GM19455 (cell line): ENCODE results near the gene MT1F.
"Not testable (repeated sequence)": the region's sequence is repeated elsewhere in the genome, so short reads cannot be mapped to it uniquely, and the experiment has no call there.

Experiments
- ATAC-seq: cut with Tn5 transposase; IDR thresholded peaks from one replicate; pipeline ENCODE4 v1.9.1; 2021; ENCODE audit not compliant: unreplicated experiment

The MT1F gene

DNA sequence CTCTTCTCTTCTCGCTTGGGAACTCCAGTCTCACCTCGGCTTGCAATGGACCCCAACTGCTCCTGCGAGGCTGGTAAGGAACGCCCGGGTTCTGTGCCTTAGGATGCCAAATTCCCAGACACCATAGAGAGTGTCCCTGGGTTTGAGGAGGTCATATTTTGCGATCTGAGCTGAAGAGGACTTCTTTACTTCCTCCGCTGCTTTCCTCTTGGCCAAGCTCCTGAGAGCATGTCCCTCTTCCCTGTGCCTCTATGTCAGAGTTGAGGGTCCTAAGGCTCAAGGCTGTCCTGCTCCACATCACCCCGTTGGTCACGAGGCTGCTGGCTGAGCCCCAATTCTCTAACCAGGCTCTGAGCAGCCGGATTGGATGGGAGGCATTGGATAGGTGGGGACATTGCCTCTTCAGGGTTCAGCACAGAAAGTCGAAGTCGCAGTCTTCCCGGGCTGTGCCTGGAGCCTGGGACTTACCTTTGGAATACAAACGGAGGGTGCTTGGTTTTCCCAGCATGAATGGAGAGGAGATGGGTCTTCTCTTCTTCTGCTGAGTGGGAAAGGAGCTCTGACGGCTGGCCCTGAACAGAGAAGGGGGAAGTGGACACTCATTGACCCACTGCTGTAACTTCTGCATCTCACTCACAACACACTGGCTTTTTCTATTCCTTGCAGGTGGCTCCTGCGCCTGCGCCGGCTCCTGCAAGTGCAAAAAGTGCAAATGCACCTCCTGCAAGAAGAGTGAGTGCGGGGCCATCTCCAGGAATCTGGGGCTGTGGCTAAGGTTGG is 12.3 kb downstream of the MT1F start:
- ATAC-seq: no peak

DNA sequence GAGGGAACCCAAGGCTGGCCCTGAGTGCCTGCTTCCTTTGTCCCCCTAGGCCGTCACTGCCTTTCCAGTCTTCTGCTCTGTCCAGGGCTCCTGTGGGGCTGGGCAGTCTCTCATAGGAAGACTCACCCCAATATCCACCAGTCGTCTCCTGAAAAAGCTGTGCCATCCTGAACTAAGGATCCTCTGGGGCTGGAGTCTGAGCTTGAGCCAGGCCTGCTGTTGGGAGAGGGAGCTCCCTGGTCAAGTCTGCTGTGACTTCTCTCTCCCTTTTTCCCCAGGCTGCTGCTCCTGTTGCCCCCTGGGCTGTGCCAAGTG is 12.8 kb downstream of the MT1F start:
- ATAC-seq: no peak

DNA sequence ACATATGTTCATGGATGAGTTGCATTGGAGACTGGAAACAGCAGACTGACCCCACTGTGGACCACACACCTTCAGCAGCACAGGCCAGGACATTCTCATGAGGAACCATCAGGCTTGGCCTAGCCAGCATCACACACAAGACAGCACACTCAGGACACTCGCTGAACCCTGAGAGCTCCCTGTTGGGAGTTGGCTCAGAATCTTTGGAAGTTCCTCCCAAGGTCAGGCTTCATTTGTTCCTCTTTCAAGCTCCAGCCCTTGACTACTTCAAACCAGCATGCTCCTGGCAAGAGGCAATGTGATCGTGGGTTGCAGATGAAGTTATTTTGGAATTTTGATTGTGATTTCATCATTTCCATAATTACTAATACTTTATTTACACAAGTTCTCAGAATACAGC is 13.9 kb downstream of the MT1F start:
- ATAC-seq: not testable (repeated sequence)

GRCh38 chr16:56672171-56672570 is 14.4 kb downstream of the MT1F start:
- not testable (repeated sequence) for ATAC-seq

- no peak for ATAC-seq
These were observed 15.2 kb downstream of the MT1F start for GRCh38 chr16:56672761-56673536.

DNA sequence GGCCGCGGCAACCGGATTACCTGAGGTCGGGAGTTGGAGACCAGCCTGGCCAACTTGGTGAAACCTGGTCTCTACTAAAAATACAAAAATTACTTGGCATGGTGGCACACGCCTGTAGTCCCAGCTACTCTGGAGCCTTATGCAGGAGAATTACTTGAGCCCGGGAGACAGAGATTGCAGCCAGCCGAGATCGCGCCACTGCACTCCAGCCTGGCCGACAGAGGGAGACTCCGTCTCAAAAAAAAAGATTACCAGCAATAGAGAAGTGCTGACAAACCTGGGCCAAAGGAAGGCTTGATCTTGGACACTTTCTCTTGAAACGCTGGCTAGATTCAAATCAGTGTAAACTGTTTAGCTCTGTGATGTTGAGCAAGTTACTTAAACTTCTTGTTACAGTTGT is 16.2 kb downstream of the MT1F start:
- ATAC-seq: no peak

DNA sequence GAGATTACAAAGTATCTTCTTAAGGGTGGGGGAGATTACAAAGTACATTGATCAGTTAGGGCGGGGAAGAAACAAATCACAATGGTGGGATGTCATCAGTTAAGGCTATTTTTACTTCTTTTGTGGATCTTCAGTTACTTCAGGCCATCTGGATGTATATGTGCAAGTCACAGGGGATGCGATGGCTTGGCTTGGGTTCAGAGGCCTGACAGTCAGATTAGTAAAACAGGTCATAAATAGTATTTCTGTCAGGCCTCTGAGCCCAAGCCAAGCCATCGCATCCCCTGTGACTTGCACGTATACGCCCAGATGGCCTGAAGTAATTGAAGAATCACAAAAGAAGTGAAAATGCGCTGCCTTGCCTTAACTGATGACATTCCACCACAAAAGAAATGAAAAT is 16.8 kb downstream of the MT1F start:
- not testable (repeated sequence) for ATAC-seq

- no peak for ATAC-seq
These were observed 18.0 kb downstream of the MT1F start for GRCh38 chr16:56675685-56676210.

DNA sequence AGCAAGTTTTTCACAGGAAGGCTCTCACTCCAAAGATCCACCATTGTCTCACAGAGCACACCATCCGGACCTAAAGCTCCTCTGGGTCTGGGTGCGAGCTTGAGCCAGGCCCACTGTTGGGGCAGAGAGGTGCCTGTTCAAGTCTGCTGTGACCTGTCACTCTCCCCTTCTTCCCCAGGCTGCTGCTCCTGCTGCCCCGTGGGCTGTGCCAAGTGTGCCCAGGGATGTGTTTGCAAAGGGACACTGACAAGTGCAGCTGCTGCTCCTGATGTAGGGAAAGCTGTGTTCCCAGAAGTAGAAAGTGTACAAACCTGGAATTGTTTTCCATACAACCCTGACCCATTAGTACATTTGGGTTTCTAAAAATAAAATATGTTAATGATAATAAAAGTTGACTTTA is 19.7 kb downstream of the MT1F start:
- ATAC-seq: no peak

DNA sequence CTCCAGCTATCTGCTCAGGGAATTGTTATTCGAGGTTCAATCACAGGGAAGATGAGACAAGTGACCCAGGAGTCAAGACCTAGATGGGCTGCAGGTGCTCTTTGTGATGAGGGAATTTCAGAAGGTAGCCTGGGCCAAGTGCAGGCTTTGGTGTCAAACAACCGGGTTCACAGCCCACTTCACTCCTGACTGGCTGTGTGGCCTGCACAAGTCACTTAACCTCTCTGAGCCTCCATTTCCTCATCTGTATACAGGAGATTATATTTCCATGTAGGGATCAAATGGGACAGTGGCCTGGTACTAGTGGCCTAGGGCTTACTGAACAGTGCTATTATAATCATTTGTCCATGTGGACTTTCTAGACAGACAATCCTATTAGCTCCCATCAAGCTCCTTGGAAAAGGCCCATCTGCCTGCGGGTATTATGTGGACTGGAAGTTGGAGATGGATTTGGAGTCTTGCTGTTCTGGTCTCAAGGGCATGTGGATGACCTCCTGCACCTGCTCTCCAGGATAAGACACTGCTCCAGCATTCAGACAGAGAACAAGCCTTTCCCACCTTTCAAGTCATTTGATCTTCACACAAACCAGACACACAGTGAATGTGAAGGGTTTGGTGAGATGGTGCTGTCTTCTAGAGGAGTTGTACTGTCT is 21.4 kb downstream of the MT1F start:
- no peak for ATAC-seq

DNA sequence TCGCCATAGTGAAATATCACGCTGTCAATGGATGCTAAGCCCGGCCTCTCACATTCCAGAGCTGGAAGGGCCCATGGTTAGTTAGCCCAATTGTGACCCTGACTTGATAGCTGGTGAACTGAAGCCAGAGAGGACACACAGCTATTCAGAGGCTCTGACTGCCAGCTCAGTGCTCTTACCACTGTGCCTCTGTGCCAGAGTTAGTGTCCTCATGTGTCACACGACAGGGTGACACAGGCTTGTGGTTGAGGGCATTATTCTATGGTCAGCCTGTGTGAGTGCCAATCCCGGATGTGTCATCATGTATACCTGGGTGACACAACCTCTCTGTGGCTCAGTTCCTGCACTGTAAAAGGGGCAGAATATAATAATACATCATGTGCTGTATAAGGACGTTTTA is 22.1 kb downstream of the MT1F start:
- no peak for ATAC-seq

GRCh38 chr16:56681939-56682702 is 24.4 kb downstream of the MT1F start, which contains the start of gene MT1X:
MT1X (plus strand) TSS chr16:56682470; CDS start chr16:56682541, 71 bp downstream.
- ATAC-seq: peak; percentile 98

DNA sequence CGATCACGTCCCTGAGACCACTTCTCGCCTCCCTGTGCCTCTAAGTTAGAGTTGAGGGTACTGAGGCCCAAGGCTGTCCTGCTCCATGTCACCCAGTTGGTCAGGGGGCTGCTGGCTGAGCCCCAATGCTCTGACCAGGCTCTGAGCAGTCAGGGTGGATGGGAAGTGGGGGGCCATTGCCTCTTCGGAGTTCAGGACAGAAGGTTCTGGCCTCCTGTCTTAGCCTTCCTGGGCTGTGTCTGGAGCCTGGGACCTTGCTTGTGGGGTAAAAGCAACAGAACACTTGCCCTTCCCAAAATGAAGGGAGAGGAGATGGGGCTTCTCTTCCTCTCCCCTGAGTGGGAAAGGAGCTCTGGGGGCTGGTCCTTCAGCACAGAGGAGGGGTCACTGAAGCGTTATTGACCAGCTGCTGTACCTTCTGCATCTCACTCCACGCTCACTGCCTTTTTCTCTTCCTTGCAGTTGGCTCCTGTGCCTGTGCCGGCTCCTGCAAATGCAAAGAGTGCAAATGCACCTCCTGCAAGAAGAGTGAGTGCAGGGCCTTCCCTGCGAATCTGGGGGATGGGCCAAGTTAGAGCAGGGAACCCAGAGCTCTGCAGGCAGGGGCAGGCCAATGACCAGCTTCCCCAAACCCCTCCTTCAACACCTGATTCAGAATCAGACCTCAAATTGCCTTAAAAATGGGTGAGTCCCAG is 25.1 kb downstream of the MT1F start:
- no peak for ATAC-seq

DNA sequence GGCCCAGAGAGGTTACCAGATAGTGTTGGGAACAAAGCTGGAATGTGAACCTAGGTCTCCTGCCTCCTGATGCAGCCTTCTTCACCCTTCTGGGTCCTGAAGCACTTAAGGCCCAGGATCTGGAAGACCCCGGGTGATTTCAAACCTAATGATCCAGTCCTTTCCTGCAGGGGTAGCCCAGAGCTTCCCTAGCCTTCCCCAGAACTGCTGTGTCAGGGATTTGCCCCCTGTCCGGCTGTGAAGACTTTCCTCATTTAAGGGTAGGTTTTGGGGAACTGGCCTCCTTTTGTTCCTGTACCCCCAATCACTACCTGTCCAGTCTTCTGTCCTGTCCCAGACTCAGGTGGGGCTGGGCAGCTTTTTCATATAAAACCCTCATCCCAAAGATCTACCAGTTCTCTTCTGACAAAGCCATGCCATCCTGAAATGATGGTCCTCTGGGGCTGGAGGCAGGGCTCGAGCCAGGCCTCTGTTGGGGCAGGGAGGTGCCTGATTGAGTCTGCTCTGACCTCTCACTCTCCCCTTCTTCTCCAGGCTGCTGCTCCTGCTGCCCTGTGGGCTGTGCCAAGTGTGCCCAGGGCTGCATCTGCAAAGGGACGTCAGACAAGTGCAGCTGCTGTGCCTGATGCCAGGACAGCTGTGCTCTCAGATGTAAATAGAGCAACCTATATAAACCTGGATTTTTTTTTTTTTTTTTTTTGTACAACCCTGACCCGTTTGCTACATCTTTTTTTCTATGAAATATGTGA is 25.8 kb downstream of the MT1F start:
- no peak for ATAC-seq

DNA sequence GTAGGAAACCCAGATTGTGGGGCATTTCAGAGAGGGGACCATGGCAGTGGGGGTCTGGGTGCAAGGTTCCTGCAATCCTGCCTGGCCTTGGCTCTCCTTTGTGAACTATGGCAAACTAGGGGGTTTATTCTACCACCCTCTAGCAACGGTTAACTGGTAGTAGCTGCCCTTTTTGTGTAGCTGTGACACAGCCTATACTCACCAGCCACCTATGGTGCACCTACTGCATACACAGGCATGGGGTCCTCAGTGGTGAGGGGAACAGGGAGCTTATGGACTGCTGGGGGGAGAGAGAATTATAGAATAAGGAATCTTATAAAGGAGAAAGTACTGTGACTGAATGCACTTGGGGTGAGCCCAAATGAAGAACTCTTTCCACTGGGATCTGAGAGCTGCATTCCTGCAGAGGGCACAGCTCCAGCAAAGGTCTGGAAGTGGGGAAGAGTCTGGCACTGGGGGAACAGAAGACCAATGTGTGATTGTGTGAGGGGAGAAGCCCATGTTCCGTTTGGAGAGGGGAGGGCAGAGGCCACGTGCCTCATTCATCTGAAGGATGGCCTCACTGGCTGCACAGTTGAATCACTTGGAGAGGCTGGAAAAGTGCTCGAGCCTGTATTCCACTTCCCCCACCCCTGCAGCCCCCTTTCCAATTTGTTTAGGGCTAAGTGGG is 26.6 kb downstream of the MT1F start:
- ATAC-seq: no peak

- no peak for ATAC-seq
These were observed 27.3 kb downstream of the MT1F start for GRCh38 chr16:56684926-56685590.

DNA sequence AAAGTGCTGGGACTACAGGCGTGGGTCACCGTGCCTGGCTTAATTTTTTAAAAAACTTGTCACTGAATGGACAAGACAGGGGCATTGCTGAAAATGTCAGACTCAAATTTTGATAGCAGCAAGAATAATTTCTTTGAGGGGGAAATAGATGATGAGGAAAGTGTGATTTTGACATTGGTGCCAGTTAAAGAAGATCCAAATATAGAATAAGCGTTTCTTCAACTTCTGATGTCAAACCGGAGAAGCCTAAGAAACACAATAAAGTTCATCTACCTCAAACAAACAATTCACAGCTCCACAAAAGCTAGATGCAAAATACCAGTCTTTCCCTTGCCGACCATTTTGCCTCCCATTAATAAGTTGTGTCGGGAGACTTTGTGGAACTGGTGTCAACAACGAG is 29.0 kb downstream of the MT1F start:
- ATAC-seq: no peak

- ATAC-seq: no peak
These were observed 31.0 kb downstream of the MT1F start for GRCh38 chr16:56688762-56689161.

DNA sequence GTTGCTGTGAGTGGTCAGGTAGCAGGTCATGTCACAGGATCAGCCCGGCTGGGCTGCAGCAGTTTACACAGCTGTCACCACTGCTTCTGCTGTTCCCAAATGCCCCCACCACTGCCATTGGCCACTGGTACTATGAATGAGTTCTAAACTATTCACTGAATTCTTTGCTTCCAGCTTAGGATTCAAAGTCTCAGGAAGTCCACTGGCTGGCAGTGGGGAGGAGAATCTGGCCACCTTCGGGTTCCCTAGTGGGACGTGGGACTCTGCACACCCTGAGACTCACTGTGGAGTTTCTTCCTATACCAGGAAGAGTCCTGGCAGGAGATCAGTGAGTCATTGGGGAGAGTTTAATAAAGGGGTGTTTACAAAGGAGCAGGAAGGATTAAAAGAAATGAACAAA is 31.4 kb downstream of the MT1F start:
- no peak for ATAC-seq
